ENCODE results near the gene TRPM7. TPM values are rescaled to one million over a fixed set of nuclear protein-coding genes. Genes with fewer than 3 reads are reported as not detected.

Gene TRPM7
- total and polyA plus RNA-seq, 2 of the 8 experiments (the other 6 are each of a cell fraction or from before 2014, with no cell fraction given), result 7.5 to 33.2 TPM

- H3K18ac ChIP-seq (ENCODE audit: extremely low read depth, low read length), result no peak overlapping the region
- H3K4ac ChIP-seq (replicated peaks; ENCODE audit: insufficient read length, low read depth, low read length), result no peak overlapping the region
- no peak overlapping the region for H3K23ac ChIP-seq (ENCODE audit: insufficient read length)
- no peaks in the 10 kb centered on the region for H3K4me1 ChIP-seq (replicated peaks in 1 of 4; ENCODE audit: control insufficient read depth in 3 of 4, insufficient read depth in 4 of 4, low read length in 3 of 4)
- H4K8ac ChIP-seq (ENCODE audit: extremely low read depth, insufficient read depth, low read length), result no peak overlapping the region
- H3K79me1 ChIP-seq (ENCODE audit: low read depth, low read length), result no peaks in the 10 kb centered on the region
- no peak overlapping the region for H4K91ac ChIP-seq (replicated peaks; ENCODE audit: insufficient read length, low read length)
- H3K56ac ChIP-seq (replicated peaks; ENCODE audit: insufficient read length, low read depth, low read length), result no peak overlapping the region
- H3K4me2 ChIP-seq (ENCODE audit: insufficient read depth in 1 of 2, low read depth in 2 of 2, low read length in 2 of 2), result no peak overlapping the region
- H3K4me3 ChIP-seq (ENCODE audit: extremely low read depth in 1 of 4, insufficient read depth in 2 of 4, low read depth in 3 of 4, low read length in 4 of 4), result no peak overlapping the region
- H4K5ac ChIP-seq (ENCODE audit: insufficient read length, low read depth, low read length), result no peak overlapping the region
- ChIA-PET CTCF (ENCODE audit: partially characterized antibody) (interaction anchor here (0.6 kb wide), 1 partner anchor 106 kb away, joined by 3 read pairs; no protein-coding TSS in a partner anchor), POLR2A (ENCODE audit: partially characterized antibody) (no interaction called here)
- H2BK15ac ChIP-seq (ENCODE audit: low read length), result no peak overlapping the region
- H3K23me2 ChIP-seq (ENCODE audit: low read depth, low read length), result no peaks in the 10 kb centered on the region
- H3K79me2 ChIP-seq (ENCODE audit: control insufficient read depth in 1 of 2, insufficient read depth in 2 of 2, low read length in 2 of 2), result no peaks in the 10 kb centered on the region
- H3K36me3 ChIP-seq (ENCODE audit: control insufficient read depth in 2 of 4, insufficient read depth in 4 of 4, low read length in 3 of 4), result peaks cover 0 to 44% (median 9%) of the 10 kb centered on the region in 4 experiments; a peak in 6 of 8 replicates
- no peak overlapping the region for H2BK5ac ChIP-seq (ENCODE audit: low read depth, low read length)
- H2AK5ac ChIP-seq (ENCODE audit: low read depth, low read length), result no peak overlapping the region
- no peaks in the 10 kb centered on the region for H4K20me1 ChIP-seq (replicated peaks in 1 of 2; ENCODE audit: control insufficient read depth in 1 of 2, insufficient read depth in 2 of 2, low read length in 2 of 2)
- H3K9me3 ChIP-seq (ENCODE audit: insufficient read depth in 2 of 2, low read depth in 1 of 2, low read length in 1 of 2), result no peaks in the 10 kb centered on the region
- WGBS, 2 experiments (ENCODE audit: extremely low coverage in 1 of 2, insufficient coverage in 1 of 2, insufficient read length in 1 of 2, insufficient replicate concordance in 2 of 2, low coverage in 1 of 2, low lambda C conversion rate in 2 of 2, missing lambda C conversion rate in 1 of 2), result 90% methylated on average over 5 of the region's 5 CpGs; no CpG with 5 or more reads in 1 of the 2 experiments
- H3K14ac ChIP-seq (ENCODE audit: insufficient read length), result no peak overlapping the region
- no peak overlapping the region for H3K27ac ChIP-seq (ENCODE audit: low read depth, low read length)
- no peak overlapping the region for H2BK120ac ChIP-seq (replicated peaks; ENCODE audit: low read depth, low read length)
- no peak overlapping the region for H3K9ac ChIP-seq (replicated peaks in 1 of 4; ENCODE audit: extremely low read depth in 1 of 4, low read depth in 3 of 4, low read length in 3 of 4)
- H2BK12ac ChIP-seq (ENCODE audit: low read depth, low read length), result no peak overlapping the region
- no peak overlapping the region for H2BK20ac ChIP-seq (ENCODE audit: low read length)
- no peak for DNase-seq (ENCODE audit: low read depth in 1 of 2, low spot score in 2 of 2)
- H3K27me3 ChIP-seq (replicated peaks in 1 of 4; ENCODE audit: control insufficient read depth in 3 of 4, extremely low read depth in 1 of 4, insufficient read depth in 3 of 4, low read length in 3 of 4), result no peaks in the 10 kb centered on the region
- H2AFZ ChIP-seq (ENCODE audit: low read length), result no peak overlapping the region
- no peak for FAIRE-seq
- no peak for TF ChIP-seq CTCF (IDR thresholded peaks at IDR 0.05; ENCODE audit: control extremely low read depth in 1 of 3, insufficient read depth in 1 of 3, low read depth in 1 of 3, low read length in 3 of 3)
- TF ChIP-seq CBX5 (IDR thresholded peaks at IDR 0.05; ENCODE audit: low read depth, low read length), result no peak
- no peak for TF ChIP-seq ATF3 (IDR thresholded peaks at IDR 0.05; ENCODE audit: insufficient read depth, low read depth, low read length)
- TF ChIP-seq HDAC2 (IDR thresholded peaks at IDR 0.05; ENCODE audit: borderline replicate concordance in 1 of 2, low read depth in 2 of 2, low read length in 2 of 2), result no peak
- TF ChIP-seq KDM4A (IDR thresholded peaks at IDR 0.05; ENCODE audit: low read depth, low read length, severe bottlenecking), result no peak
- no peak for TF ChIP-seq JUND (IDR thresholded peaks at IDR 0.05; ENCODE audit: low read length)
- TF ChIP-seq SIN3A (conservative IDR thresholded peaks at IDR 0.05 in 1 of 2, IDR thresholded peaks at IDR 0.05 in 1 of 2; ENCODE audit: low read depth in 1 of 2, low read length in 2 of 2), result no peak
- TF ChIP-seq SAP30 (IDR thresholded peaks at IDR 0.05; ENCODE audit: insufficient read depth, insufficient replicate concordance, low read length), result no peak
- TF ChIP-seq SUZ12 (IDR thresholded peaks at IDR 0.05; ENCODE audit: low read length), result no peak
- TF ChIP-seq MAFK (IDR thresholded peaks at IDR 0.05; ENCODE audit: low read depth, low read length), result no peak
Observed at GRCh38 chr15:50613600-50613999, 73.0 kb downstream of the TRPM7 start.

All from H1 (cell line).